HG03378 (cell line): ENCODE measurements around the gene NEURL1B.

Experiments used
- ATAC-seq: cut with Tn5 transposase; IDR thresholded peaks from one replicate; pipeline ENCODE4 v1.9.1; 2021; ENCODE audit warnings: mild to moderate bottlenecking, moderate library complexity; ENCODE audit not compliant: unreplicated experiment

Gene NEURL1B

GRCh38 chr5:172713809-172714490 lies 72.9 kb downstream of the NEURL1B start:
- ATAC-seq = no peak

DNA sequence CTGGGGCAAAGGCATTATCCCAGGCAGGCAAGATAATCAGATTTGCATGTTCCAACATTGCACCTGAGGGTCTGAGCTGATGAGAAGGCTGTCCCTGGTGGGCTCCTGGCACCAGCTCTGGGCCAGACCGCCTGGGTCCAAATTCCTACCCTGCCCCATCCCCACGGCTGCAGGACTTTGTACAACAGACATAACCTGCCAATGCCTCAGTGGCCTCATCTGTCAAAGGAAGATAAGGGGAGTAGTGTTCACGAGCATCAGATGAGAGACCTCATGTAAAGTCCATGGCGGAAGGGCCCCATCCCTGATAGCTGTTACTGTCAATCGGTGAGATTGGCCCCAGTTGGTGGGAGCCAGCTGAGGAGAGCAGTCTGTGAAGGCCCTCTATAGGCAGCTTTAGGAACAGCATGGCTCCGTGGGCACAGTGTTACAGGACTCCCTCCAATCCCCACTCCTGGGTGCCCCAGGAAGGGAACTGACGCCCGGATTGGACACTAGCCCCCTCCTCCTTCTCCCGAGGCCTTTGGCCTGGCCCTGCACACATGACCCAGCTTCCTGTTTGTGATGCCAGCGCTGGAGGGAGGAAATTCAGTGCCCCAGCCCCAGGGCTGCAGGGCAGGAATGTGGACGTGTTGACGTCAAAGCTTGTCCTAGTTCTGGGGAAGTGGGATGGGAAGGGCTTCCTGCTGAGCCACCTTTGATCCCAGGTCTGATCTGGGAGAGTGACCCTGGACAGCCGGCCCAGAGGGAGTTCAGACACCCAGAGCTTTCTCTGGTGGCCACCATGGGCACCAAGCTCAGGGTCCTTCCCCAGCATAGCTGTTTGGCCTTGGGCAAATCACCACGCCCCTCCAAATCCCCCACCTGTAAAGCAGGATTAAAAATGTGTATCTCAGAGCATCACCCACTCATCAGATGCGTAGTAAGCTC lies 73.7 kb downstream of the NEURL1B start:
- ATAC-seq = peak; percentile 76

GRCh38 chr5:172715421-172715780 lies 74.3 kb downstream of the NEURL1B start:
- no peak for ATAC-seq

GRCh38 chr5:172715931-172716682 lies 75.0 kb downstream of the NEURL1B start:
- ATAC-seq = no peak

GRCh38 chr5:172716796-172717313 lies 75.8 kb downstream of the NEURL1B start:
- ATAC-seq = no peak

GRCh38 chr5:172717481-172718195 lies 76.6 kb downstream of the NEURL1B start:
- no peak for ATAC-seq

GRCh38 chr5:172718527-172719114 lies 77.6 kb downstream of the NEURL1B start:
- ATAC-seq = no peak

DNA sequence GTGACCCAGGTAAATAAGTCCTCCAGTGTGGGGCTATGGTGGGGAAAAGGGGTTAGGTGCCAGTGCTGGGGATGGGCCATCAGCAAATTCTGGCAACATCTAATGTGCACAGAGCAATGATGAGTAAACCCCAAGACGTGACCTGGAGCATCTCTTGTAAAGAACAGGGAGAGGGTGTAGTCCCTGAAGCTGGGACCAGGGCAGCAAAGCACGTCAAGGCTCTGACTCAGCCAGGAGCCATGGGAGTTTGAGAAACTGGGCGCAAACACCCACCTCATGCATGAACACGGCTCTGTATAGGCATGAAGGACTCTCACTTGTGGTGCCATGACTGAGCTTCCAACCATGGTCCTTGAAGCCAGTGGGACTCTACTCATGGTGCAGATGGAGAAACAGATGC lies 78.1 kb downstream of the NEURL1B start:
- ATAC-seq = no peak

DNA sequence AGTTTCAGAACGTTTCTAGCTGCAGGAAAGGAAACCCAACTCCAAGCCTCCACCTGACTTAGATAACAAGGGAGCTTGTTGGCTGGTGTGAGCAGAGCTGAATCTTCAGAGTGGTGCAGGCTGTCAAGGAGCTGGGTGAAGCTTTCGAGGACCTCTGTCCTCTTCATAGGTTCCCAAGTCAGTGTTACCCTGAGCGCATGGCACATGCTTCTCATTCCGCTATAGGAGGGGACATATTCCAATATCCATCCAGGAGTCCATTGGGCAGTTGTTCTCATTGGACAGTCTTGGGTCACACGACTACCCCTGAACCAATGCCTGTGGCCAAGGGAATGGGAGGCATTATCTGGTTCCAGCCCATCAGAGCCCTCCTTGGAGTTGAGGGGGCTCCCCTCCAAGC lies 79.6 kb downstream of the NEURL1B start:
- ATAC-seq = no peak

DNA sequence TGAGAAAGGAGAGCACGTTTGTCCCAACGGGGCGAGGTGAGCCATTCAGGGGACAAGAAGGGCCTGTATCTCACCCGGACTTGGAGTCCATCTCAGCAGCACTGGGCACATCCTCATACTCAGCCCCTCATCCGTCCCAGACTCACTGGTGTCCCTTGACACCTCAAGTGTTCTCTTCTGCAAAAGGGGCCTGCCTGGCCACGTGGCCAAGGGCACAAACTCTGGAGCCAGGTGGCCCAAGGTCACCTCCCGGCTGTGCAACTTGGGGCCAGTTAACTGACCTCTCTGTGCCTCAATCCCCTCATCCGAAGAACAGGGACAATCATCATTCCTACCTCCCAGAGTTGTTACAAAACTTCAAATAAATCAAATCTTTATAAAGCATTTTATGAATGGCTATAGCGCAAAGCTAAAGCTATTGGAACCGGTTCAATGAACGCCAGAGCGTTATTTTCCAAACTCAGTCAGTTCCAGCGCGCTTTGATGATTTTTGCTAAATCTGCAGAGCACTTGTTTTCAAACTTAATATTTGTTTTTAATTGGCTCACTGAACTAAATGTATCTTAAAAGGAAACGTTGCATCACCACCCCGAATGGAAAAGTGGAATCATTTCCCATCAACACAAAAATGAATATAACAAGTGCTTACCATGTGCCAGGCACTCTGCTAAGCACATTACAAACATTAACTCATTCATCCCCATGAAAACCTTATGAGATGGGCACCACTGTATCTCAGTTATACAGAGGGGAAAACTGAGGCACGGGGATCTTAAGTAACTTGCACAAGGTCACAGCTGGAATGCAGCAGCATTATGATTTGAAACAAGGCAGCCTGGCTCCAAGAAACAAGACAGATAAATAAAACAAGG lies 80.6 kb downstream of the NEURL1B start:
- ATAC-seq = no peak

DNA sequence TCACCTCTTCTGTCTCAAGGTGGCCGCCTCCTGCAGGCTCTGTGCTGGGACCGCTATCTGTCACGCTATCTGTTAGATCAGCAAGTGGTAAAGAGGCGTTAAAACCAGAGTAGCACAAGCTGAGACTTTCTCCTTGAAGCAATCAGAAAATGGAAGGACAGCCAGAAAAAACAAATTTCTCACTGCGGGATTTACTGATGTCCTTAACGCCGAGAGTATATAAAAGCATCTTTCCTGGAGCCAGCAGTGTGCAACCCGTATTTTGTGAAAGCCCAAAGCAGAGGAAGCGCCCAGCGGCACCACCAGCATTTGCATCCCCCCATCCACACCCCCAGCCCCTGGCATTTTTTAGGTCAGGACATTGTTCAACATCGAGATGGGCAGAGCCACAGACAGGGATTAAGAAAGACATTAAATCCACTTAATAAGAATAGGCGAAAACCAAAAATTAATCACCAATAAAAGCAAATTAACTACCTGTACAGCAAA lies 81.3 kb downstream of the NEURL1B start:
- no peak for ATAC-seq

GRCh38 chr5:172723508-172723907 lies 82.4 kb downstream of the NEURL1B start:
- no peak for ATAC-seq

GRCh38 chr5:172724242-172725183 lies 83.5 kb downstream of the NEURL1B start:
- no peak for ATAC-seq

DNA sequence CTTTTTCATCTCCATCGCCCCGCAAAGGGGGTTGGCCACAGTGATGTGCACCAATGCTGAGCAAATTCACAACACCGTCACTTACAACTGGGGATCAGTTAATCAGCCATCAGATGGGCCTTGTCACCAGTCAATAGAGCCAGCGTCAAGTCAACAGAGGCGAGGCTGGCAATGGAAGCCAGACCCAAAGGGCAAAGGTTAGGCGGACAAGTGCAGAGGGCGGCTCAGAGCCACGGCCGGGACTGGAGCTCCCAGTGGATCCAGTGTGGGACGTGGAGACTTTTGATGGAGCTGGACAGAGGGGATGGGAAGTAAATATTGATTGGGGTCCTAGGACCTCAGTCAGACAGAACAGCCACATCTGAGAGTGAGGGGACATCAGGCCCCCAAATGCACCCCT lies 84.2 kb downstream of the NEURL1B start:
- ATAC-seq = no peak

DNA sequence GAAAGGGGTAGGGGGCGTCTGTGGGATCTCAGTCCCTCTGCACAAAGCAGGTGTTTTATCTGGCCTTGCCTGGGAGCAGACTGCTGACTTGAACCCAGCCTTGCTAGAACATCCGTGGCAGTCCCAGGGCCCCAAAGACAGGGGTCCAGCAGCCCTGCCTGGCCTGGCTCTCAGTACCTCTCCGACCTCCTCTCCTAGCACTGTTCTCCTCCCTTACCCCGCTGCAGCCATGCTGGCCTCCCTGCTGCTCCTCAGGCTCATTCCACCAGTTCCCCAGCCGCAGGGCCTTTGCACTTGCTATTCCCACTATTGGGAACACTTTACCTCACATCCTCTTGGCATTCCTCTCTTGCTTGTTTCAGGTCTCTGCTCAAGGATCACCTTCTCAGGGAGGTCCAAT lies 84.7 kb downstream of the NEURL1B start:
- no peak for ATAC-seq

DNA sequence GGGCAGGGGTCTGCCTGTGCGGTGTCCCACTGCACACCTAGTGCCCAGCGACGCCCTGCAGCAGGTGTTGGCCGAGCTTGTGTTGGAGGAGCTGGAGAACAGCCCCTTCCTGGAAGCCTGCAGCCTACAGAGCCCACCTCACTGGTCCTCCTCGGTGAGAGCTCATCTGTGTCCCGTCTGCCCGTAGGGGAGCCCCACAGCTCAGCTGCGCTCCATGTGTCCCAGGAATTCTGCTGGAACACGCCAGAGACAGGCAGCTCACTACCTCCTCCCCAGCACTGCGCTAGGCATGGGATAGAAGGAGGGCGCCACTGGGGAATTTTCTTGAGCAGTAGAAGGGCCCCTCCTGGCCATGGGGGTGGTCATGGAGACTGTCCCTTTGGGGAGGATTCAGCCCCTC lies 85.9 kb downstream of the NEURL1B start:
- no peak for ATAC-seq

DNA sequence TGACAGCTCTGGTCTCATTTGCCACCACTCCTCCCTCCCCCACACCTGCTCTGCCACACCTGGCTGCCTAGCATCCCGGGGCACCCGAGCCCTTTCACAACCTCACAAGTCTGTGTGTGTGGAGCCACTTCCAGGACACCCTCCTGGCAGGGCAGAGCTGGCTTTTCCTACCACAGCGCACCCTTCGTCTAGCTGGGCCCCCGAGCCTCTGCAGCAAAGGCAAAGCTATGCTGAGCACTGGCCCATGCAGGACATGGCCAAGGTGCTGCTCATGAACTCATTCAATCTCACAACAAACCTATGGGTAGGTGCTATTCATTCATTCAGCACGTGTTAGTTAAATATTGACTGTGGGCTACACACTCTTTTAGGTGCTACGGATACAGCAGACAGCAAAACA lies 86.5 kb downstream of the NEURL1B start:
- no peak for ATAC-seq
